AG08396 (cell line): Measurements from ENCODE around the gene HOXC6.
A peak's percentile ranks its signal among the peaks of the same experiment; 100 is the strongest.

Experiments used
- DNase-seq: peaks from one replicate; pipeline ENCODE4 v3.0.0; 2012; ENCODE audit warnings: low spot score, mixed read lengths

The HOXC6 gene

DNA sequence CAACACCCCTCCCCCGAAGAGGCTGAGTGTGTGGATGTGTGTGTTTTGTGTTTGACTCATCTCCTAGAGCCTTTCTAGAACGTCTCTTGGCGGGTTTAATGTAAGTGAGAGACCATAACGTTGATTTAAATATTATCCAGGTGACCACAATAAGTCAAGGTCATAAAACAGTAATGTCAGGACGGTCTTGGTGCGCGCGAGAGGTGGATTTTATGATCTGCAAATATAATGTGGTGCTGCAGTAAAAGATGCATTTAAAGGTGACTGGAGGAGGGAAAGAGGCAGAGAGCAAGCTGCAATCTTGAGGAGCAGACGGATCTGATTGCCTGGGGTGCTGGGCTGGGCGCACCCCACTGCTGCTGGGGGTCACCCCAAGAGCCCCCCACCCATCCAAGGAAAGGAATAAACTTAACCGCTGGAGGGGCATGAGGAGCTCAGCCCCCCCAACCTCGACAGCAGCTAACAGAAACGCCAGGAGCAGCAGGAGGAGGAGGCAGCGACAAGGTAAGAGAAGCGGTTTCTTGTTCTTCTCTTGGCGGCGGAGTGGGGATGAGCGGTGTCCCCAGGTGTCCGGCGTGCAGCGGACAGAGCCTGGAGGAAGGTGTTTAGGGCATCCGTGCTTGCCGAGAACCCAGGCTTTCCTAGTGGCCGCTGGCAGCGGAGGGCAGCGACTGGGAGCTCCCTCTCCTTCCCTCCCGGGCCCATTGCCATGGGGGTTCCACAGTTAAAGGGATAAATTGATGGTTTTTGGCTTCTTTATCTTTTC lies 37.7 kb upstream of the HOXC6 start:
- DNase-seq = no peak

- DNase-seq = peak; percentile 51
Measured at GRCh38 chr12:53991077-53991460, 37.2 kb upstream of the HOXC6 start.

DNA sequence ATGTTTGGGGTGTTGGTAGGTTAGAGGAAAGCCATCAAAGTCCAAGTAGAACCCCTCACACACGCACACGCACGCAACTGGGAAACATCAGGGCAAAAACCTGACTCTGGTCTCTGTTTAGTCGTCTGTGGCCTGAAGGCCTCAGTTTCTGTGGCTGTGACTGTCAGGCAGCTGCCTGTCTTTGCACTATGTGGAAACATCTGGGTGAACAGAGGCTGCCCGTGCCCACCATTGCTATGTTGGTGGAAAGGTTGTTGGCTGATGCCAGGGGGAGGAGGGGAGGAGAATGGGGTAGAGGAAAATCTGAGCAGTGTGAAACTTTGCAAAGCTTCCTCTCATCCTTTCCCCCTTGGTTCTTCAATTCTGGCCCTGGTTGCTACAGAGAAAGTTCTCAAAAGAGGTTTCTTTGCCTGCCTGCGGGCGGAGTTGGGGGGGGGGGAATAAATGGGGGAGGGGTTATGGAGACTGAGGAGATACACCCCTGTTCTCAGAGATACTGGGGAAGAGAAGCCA lies 35.8 kb upstream of the HOXC6 start:
- DNase-seq = no peak

DNA sequence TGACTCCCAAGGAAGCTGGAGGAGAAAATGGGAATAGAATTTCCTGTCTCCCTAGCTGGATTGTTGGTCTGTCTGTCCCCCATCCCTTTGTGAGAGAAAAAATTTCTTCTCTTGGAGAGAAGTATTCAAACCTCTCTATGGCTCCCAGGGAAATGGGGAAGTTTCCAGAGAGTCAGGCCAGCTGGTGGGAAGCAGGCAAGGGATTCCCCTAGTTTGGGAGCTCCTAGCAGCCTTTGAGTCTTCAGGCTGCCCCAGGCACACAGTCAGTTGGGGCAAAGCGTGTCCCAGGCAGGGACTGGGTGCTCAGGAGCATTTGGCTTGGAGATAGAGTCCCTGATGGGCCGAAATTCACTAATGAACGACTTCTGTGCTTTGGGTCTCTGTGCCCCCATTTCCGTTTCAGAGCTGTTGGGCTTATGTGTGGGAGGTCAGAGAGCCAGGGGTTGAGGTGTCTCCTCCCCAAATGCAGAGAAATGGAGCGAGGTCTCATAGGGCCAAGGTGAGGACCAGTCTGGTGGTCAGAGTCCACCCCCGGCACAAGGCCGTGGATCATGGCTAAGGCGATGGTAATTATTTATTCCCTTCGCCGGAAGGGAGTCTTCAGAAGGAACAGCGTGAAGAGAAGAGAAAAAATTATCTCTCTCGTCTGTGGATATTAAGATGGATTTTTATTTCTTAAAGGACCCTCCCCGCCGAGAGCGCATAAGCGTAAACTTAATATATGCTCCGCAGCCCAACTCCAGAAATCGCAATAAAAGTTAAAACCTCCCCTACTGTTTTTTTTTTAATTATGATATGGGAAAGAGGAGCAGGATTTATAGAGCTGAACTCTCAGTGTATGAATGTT lies 34.9 kb upstream of the HOXC6 start:
- no peak for DNase-seq

DNA sequence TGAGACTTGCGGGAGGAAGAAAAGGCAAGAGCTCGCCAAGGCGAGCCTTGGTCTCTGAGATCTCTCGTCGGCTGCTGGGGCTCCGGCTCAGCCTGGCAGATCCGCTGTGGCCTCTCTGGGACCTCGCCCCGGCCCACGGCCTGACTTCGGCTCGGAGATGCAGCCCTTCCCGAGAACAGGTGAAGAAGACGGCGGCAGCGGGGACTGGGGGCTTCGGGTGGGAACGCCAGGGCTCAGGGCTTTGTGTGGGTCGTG lies 34.3 kb upstream of the HOXC6 start:
- no peak for DNase-seq

DNA sequence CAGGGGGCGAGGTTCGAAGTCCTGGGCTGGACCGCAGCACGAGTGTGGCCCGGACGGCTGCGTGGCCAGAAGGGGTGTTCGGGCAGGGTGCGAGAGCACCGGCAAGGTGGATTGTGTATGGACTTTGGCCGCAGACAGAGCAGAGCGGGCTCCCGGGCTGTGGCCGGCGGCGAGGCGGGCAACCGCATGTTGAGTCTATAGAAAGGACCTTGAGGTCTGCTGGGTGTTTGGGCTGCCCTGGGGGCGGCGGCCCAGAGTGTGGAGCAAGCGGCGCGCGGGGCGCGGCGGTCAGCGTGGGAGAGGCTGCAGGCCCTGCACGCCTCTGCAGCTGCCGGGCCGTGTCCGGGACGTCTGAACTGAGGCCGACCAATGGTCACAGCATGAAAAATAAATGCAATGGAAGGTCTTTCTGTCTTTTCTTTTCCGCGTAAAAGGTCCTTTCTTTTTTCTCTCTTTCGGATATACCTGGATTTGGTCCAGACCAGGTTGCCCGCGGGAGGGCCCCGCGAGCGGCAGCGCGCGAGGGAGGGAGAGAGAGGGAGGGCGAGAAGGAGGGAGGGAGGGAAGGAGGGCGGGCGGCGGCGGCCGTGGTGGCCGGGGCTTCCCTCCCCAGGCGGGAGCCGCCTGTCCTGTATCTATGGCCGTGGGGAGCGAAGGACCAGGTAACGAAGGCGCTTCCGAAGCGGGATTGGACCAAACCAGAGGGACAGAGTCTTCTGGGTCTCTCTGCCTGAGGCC lies 33.8 kb upstream of the HOXC6 start:
- no peak for DNase-seq

- DNase-seq = no peak
Measured at GRCh38 chr12:53995002-53995377, 33.2 kb upstream of the HOXC6 start.

GRCh38 chr12:53995378-53996239 lies 32.6 kb upstream of the HOXC6 start:
- peak; percentile 69 for DNase-seq

DNA sequence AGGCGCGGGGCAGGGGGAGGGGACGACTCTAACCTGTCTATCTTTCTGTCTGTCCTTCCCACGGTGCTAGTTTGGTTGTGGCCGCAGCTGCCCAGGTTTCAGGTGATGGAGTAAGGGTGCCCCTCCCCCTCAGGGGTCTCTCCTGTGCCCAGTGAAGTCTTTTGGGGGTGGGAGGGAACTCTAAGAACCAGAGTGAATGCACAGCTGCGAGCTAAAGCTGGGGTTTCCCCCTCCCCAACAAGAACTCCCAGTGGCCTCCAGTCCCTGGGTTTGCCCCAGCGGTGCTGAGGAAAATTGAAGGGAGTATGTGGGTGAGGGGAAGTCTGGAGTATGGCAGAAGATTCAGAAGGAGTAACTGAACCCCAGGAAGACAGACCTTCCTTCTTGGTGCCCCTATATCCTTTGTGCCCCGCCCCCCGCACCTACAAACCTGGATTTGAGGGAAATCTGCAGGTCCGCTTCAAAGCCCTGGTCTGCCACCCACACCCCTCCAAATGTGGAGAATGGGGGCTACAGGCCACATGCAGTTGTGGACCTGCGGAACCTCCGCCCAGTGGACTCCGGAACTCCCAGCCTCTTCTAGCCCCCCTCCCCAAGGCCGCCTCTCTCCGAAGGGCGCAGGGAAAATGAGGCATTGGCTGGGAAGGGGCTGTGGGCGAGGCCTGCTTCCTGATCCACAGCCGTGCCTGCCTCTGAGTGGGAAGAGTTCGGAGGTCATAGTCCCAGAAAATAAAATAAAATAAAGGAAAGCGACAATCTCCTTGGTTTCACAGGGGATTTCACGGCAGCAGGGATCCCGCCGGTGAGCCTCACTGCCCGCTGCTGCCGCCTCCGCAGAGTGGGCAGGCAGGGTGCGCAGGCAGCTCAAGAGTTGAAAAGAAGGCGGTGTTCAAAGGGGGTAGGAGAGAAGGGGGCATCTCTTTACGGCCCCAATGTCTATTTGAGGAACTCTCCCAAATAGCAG lies 31.7 kb upstream of the HOXC6 start:
- DNase-seq = no peak

- DNase-seq = no peak
Measured at GRCh38 chr12:53997204-53998109, 30.8 kb upstream of the HOXC6 start.

GRCh38 chr12:53998110-53998899 lies 29.9 kb upstream of the HOXC6 start:
- DNase-seq = no peak

DNA sequence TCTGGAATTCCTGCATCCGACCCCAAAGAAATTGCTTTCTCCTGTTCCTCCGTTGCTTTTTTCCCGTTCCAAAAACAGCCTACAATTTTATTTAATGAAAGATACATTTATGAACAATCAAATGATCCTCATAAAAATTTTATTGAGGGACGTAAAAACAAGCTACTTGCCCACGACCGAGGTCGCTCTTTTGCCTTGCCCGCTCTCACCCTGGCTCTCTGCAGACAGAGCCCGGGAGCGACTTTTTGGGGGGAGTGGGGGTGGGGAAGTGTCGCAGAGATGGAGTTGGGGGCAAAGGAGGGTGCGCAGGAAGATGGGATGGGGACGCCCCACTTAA lies 29.4 kb upstream of the HOXC6 start:
- no peak for DNase-seq

DNA sequence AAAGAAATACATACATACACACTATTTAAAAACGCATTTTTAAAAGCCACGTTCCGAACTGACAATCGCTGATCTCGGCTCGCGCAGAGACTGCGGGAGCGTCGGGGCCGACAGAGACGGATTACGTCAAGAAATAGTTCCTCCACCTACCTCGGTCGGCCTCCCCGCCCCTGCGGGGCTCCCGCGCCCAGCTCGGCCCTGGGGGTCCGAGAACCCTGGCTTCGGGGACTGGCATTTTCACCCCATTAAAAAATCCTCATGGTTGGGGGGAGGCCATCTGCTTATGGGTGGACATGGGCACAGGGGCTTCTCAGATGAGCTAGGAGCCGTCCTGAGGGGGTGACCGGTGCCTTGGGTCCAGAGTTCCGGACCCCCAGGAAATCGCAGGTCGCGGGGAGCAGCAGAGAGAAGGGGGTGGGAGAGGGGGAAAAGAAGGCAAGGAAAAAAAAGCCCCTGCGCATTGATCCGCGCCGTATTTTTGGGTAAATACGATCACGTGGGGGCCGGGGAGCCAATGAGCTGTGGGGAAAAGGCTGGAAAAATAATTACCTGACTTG lies 28.6 kb upstream of the HOXC6 start:
- DNase-seq = peak; percentile 86

DNA sequence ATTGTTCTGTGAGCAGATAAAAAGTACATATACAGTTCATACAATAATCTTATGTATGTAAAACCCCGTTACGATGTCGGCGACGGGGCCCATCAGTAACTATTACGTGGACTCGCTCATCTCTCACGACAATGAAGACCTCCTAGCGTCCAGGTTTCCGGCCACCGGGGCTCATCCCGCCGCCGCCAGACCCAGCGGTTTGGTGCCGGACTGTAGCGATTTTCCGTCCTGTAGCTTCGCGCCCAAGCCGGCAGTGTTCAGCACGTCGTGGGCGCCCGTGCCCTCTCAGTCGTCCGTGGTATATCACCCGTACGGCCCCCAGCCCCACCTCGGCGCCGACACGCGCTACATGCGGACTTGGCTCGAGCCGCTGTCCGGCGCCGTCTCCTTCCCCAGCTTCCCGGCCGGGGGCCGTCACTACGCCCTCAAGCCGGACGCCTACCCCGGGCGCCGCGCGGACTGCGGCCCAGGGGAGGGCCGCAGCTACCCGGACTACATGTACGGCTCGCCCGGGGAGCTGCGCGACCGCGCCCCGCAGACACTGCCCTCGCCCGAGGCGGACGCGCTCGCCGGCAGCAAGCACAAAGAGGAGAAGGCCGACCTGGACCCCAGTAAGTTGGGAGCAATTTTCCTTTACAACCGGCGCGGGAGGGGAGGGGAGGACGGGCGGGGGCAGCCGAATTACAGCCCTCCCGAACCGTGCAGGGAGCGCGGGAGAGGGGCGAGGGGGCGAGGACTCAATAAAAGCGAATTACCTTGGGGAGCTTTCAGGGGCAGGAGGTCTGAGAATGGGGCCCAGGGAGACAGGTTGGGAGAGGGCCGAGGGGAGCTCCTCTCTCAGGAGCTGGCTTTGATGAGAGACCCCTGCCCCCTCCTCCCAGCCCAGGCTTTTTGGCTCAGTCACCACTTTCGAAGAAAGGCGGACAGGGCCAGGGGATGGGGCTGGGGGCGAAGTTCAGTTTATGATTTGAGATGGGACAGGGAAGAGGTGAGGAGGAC lies 27.8 kb upstream of the HOXC6 start, which contains the start of gene HOXC9:
Gene HOXC9 (plus strand): TSS at position 46 of the 999 bp plus-strand sequence. CDS start 28 bp downstream, at position 74.
- DNase-seq = peak; percentile 50

- DNase-seq = no peak
Measured at GRCh38 chr12:54001283-54002187, 26.7 kb upstream of the HOXC6 start.

DNA sequence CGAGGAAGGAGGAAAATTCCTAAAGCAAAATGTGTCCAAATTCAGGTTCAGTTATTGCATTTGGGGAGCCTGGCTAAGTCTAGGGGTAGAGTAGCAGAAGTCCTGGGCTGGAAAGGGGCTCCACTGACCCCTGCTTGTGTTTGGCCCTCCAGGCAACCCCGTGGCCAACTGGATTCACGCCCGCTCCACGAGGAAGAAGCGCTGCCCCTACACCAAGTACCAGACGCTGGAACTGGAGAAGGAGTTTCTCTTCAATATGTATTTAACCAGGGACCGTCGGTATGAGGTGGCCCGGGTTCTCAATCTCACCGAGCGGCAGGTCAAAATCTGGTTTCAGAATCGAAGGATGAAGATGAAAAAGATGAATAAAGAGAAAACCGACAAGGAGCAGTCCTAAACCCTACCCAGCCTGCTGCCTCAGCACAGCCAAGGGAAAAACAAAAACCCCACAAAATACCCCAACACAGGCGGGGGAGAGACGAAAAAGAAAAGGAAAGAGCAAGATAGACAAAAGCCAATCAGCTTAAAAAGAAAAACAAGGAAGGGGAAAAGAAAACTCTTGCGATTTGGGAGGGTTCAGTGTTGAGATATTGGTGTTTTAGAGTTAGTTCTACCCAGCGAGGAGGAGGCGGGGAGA lies 25.8 kb upstream of the HOXC6 start:
- DNase-seq = no peak
